ENCODE measurements around the gene GAGE12F.
"Not testable (repeated sequence)": the region's sequence is repeated elsewhere in the genome, so short reads cannot be mapped to it uniquely, and the experiment has no call there.

DNA sequence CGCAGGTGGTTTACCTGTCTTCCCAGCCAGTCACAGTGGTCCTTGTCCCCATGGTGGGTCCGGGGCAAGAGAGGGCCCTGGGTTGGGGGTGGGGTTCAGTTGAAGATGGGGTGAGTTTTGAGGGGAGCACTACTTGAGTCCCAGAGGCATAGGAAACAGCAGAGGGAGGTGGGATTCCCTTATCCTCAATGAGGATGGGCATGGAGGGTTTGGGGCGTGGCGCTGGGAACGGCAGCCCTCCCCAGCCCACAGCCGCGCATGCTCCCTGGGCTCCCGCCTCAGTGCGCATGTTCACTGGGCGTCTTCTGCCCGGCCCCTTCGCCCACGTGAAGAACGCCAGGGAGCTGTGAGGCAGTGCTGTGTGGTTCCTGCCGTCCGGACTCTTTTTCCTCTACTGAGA is 28.8 kb upstream of the GAGE12F start, which contains the start of gene GAGE12C:
- TF ChIP-seq, protein P1, sequence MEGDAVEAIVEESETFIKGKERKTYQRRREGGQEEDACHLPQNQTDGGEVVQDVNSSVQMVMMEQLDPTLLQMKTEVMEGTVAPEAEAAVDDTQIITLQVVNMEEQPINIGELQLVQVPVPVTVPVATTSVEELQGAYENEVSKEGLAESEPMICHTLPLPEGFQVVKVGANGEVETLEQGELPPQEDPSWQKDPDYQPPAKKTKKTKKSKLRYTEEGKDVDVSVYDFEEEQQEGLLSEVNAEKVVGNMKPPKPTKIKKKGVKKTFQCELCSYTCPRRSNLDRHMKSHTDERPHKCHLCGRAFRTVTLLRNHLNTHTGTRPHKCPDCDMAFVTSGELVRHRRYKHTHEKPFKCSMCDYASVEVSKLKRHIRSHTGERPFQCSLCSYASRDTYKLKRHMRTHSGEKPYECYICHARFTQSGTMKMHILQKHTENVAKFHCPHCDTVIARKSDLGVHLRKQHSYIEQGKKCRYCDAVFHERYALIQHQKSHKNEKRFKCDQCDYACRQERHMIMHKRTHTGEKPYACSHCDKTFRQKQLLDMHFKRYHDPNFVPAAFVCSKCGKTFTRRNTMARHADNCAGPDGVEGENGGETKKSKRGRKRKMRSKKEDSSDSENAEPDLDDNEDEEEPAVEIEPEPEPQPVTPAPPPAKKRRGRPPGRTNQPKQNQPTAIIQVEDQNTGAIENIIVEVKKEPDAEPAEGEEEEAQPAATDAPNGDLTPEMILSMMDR (IDR thresholded peaks at IDR 0.05): not testable (repeated sequence)
- not testable (repeated sequence) for TF ChIP-seq POLR2A (IDR thresholded peaks at IDR 0.05)

All from thyroid gland (tissue), 4 donors.